Measurements from ENCODE around the gene TNFSF13.

Gene TNFSF13

DNA sequence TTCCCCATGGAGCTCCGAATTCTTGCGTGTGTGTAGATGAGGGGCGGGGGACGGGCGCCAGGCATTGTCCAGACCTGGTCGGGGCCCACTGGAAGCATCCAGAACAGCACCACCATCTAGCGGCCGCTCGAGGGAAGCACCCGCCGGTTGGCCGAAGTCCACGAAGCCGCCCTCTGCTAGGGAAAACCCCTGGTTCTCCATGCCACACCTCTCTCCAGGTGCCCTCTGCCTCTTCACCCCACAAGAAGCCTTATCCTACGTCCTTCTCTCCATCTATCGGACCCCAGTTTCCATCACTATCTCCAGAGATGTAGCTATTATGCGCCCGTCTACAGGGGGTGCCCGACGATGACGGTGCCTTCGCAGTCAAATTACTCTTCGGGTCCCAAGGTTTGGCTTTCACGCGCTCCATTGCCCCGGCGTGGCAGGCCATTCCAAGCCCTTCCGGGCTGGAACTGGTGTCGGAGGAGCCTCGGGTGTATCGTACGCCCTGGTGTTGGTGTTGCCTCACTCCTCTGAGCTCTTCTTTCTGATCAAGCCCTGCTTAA is 2.6 kb downstream of the TNFSF13 start:
- Histone ChIP-seq H3K9ac (ENCODE audit: low read depth in 1 of 2, low read length in 2 of 2) (peak overlapping the region; percentile 74 to 83), H3K4me3 (ENCODE audit: low read depth in 1 of 2, low read length in 2 of 2) (peak overlapping the region; percentile 71 to 90), H3K9me3 (ENCODE audit: control insufficient read depth in 1 of 2, low read length in 2 of 2) (no peaks in the 10 kb centered on the region), H3K27ac (ENCODE audit: low read depth, low read length) (peak overlapping the region; percentile 98), H3K4me1 (ENCODE audit: control insufficient read depth in 1 of 2, insufficient read depth in 2 of 2, low read length in 2 of 2) (peaks cover 47 to 64% of the 10 kb centered on the region in 2 donors), H3K27me3 (ENCODE audit: control insufficient read depth in 1 of 2, insufficient read depth in 2 of 2, low read length in 2 of 2) (no peaks in the 10 kb centered on the region), H3K36me3 (ENCODE audit: control insufficient read depth in 1 of 2, insufficient read depth in 2 of 2, low read length in 2 of 2) (peaks cover 15 to 24% of the 10 kb centered on the region in 2 donors)

DNA sequence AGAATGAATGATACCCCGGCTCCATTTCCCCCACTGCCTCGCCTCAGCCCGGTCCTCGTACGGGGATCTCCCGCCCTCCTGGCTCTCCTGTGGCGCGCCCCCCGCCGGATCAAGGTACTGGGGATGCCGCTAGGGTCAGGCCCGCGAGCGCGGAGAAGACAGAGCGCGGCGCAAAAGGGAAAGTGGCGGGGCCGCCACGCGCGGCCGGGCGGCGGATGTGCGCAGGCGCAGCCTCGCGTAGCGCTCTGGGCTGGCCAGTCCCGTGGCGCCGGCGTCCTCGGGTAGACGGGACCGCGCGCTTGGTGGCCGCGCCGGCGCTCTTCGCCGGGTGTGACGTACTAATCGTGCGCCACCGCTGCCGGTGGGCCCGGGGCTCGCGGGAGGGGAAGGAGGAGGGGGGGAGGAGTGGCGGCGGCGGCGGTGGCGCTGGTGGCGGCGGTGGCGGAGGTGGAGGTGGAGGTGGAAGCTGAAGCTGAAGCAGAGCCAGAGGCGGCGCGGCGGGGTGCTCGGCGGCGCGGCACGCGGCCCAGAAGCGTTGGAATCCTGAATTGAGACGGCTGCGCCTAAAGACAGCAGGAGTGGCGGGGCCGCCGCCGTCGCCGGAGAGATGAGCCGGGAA is 3.1 kb downstream of the TNFSF13 start, which contains the start of gene SENP3:
Gene SENP3, plus strand, starts transcription at position 331 of the 619 bp plus-strand sequence. CDS start 1,158 bp downstream, outside the sequence.
- H3K9ac ChIP-seq (ENCODE audit: low read depth in 1 of 2, low read length in 2 of 2): peak within 1 kb of the TSS; percentile 83 to 84
- H3K9me3 ChIP-seq (ENCODE audit: control insufficient read depth in 1 of 2, low read length in 2 of 2): no peaks in the 10 kb centered on the region
- no peaks in the 10 kb centered on the region for H3K27me3 ChIP-seq (ENCODE audit: control insufficient read depth in 1 of 2, insufficient read depth in 2 of 2, low read length in 2 of 2)
- peak within 1 kb of the TSS; percentile 71 to 90 for H3K4me3 ChIP-seq (ENCODE audit: low read depth in 1 of 2, low read length in 2 of 2)
- peak within 1 kb of the TSS; percentile 98 for H3K27ac ChIP-seq (ENCODE audit: low read depth, low read length)
- peaks cover 47 to 59% of the 10 kb centered on the region in 2 donors for H3K4me1 ChIP-seq (ENCODE audit: control insufficient read depth in 1 of 2, insufficient read depth in 2 of 2, low read length in 2 of 2)
- peaks cover 15 to 29% of the 10 kb centered on the region in 2 donors for H3K36me3 ChIP-seq (ENCODE audit: control insufficient read depth in 1 of 2, insufficient read depth in 2 of 2, low read length in 2 of 2)

DNA sequence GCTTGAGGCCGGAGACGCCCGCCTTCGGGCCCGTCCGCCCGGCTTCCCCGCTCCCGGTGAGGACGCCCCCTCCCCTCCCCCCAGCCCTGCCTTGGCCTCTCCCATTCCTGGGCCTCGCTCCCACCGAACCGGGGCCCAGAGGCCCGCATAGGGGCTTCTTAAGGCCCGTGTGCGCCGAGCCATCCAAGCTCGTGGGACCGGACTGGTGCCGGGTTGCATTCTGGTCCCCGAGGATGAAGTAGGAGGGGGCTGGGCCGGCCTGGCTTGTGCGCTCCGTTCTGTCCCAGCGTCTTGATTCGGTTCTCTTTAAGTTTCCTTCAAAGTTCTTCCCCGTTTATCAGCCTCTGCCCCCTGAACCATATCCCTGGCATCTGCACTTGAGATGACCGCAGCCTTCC is 3.7 kb downstream of the TNFSF13 start:
- Histone ChIP-seq H3K36me3 (ENCODE audit: control insufficient read depth in 1 of 2, insufficient read depth in 2 of 2, low read length in 2 of 2) (peaks cover 15 to 34% of the 10 kb centered on the region in 2 donors), H3K27me3 (ENCODE audit: control insufficient read depth in 1 of 2, insufficient read depth in 2 of 2, low read length in 2 of 2) (no peaks in the 10 kb centered on the region), H3K4me1 (ENCODE audit: control insufficient read depth in 1 of 2, insufficient read depth in 2 of 2, low read length in 2 of 2) (peaks cover 46 to 55% of the 10 kb centered on the region in 2 donors), H3K27ac (ENCODE audit: low read depth, low read length) (peak overlapping the region; percentile 69), H3K9ac (ENCODE audit: low read depth in 1 of 2, low read length in 2 of 2) (peak overlapping the region; percentile 56 to 84), H3K4me3 (ENCODE audit: low read depth in 1 of 2, low read length in 2 of 2) (peak overlapping the region; percentile 71 to 90), H3K9me3 (ENCODE audit: control insufficient read depth in 1 of 2, low read length in 2 of 2) (no peaks in the 10 kb centered on the region)

DNA sequence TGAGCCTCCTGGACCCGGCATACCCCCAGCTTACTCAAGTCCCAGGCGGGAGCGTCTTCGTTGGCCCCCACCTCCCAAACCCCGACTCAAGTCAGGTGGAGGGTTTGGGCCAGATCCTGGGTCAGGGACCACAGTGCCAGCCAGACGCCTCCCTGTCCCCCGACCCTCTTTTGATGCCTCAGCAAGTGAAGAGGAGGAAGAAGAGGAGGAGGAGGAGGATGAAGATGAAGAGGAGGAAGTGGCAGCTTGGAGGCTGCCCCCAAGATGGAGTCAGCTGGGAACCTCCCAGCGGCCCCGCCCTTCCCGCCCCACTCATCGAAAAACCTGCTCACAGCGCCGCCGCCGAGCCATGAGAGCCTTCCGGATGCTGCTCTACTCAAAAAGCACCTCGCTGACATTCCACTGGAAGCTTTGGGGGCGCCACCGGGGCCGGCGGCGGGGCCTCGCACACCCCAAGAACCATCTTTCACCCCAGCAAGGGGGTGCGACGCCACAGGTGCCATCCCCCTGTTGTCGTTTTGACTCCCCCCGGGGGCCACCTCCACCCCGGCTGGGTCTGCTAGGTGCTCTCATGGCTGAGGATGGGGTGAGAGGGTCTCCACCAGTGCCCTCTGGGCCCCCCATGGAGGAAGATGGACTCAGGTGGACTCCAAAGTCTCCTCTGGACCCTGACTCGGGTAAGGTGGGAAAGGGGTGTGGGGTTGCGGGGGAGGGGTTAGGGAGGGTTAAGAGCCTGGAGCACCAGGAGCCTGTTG is 4.7 kb downstream of the TNFSF13 start:
- no peak overlapping the region for H3K27ac ChIP-seq (ENCODE audit: low read depth, low read length)
- H3K27me3 ChIP-seq (ENCODE audit: control insufficient read depth in 1 of 2, insufficient read depth in 2 of 2, low read length in 2 of 2): no peaks in the 10 kb centered on the region
- peaks cover 38 to 44% of the 10 kb centered on the region in 2 donors for H3K4me1 ChIP-seq (ENCODE audit: control insufficient read depth in 1 of 2, insufficient read depth in 2 of 2, low read length in 2 of 2)
- H3K9ac ChIP-seq (ENCODE audit: low read depth in 1 of 2, low read length in 2 of 2): no peak overlapping the region
- H3K4me3 ChIP-seq (ENCODE audit: low read depth in 1 of 2, low read length in 2 of 2): peak overlapping the region in 1 of 2 donors; percentile 71
- peaks cover 17 to 39% of the 10 kb centered on the region in 2 donors for H3K36me3 ChIP-seq (ENCODE audit: control insufficient read depth in 1 of 2, insufficient read depth in 2 of 2, low read length in 2 of 2)
- H3K9me3 ChIP-seq (ENCODE audit: control insufficient read depth in 1 of 2, low read length in 2 of 2): no peaks in the 10 kb centered on the region

DNA sequence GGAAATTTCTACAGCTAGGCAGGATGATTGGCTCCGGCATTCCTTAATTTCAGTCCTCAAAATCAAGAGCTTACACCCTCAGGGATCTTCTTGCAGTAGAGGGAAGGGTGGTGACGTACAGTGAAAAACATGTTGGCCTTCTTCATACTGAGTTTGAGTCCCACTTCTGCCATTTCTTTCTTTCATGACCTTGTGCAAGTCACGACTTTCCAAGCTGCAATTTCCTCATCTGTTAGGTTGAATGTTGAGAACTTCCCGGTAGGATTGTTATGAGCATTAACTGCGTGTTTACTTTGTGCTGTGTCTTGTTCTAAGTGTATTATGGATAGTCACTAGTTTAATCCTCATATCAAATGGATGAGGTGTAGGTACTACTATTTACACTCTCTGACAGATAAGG is 11.0 kb downstream of the TNFSF13 start:
- Histone ChIP-seq H3K9me3 (ENCODE audit: control insufficient read depth in 1 of 2, low read length in 2 of 2) (no peaks in the 10 kb centered on the region), H3K4me1 (ENCODE audit: control insufficient read depth in 1 of 2, insufficient read depth in 2 of 2, low read length in 2 of 2) (peaks cover 13 to 15% of the 10 kb centered on the region in 2 donors), H3K4me3 (ENCODE audit: low read depth in 1 of 2, low read length in 2 of 2) (no peak overlapping the region), H3K36me3 (ENCODE audit: control insufficient read depth in 1 of 2, insufficient read depth in 2 of 2, low read length in 2 of 2) (peaks cover 41 to 57% of the 10 kb centered on the region in 2 donors), H3K27ac (ENCODE audit: low read depth, low read length) (no peak overlapping the region), H3K27me3 (ENCODE audit: control insufficient read depth in 1 of 2, insufficient read depth in 2 of 2, low read length in 2 of 2) (no peaks in the 10 kb centered on the region), H3K9ac (ENCODE audit: low read depth in 1 of 2, low read length in 2 of 2) (no peak overlapping the region)

DNA sequence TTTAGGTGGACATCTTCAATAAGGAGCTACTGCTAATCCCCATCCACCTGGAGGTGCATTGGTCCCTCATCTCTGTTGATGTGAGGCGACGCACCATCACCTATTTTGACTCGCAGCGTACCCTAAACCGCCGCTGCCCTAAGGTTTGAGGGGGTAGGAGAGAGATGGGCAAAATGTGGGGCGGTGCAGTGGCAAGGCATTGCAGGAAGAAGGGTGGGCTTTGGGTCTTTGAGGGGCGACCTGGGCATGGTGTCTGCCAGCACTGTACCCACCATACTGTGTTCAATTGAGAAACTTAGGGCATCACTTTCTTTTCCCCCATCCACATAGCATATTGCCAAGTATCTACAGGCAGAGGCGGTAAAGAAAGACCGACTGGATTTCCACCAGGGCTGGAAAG is 11.8 kb downstream of the TNFSF13 start:
- Histone ChIP-seq H3K27ac (ENCODE audit: low read depth, low read length) (no peak overlapping the region), H3K4me1 (ENCODE audit: control insufficient read depth in 1 of 2, insufficient read depth in 2 of 2, low read length in 2 of 2) (peaks cover 21 to 23% of the 10 kb centered on the region in 2 donors), H3K4me3 (ENCODE audit: low read depth in 1 of 2, low read length in 2 of 2) (no peak overlapping the region), H3K36me3 (ENCODE audit: control insufficient read depth in 1 of 2, insufficient read depth in 2 of 2, low read length in 2 of 2) (peaks cover 42 to 57% of the 10 kb centered on the region in 2 donors), H3K9me3 (ENCODE audit: control insufficient read depth in 1 of 2, low read length in 2 of 2) (no peaks in the 10 kb centered on the region), H3K9ac (ENCODE audit: low read depth in 1 of 2, low read length in 2 of 2) (no peak overlapping the region), H3K27me3 (ENCODE audit: control insufficient read depth in 1 of 2, insufficient read depth in 2 of 2, low read length in 2 of 2) (no peaks in the 10 kb centered on the region)

DNA sequence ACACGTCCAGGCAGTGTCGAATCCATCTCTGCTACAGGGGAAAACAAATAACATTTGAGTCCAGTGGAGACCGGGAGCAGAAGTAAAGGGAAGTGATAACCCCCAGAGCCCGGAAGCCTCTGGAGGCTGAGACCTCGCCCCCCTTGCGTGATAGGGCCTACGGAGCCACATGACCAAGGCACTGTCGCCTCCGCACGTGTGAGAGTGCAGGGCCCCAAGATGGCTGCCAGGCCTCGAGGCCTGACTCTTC is 13.7 kb downstream of the TNFSF13 start:
- Histone ChIP-seq H3K27me3 (ENCODE audit: control insufficient read depth in 1 of 2, insufficient read depth in 2 of 2, low read length in 2 of 2) (no peaks in the 10 kb centered on the region), H3K9me3 (ENCODE audit: control insufficient read depth in 1 of 2, low read length in 2 of 2) (no peaks in the 10 kb centered on the region), H3K27ac (ENCODE audit: low read depth, low read length) (peak overlapping the region; percentile 88), H3K36me3 (ENCODE audit: control insufficient read depth in 1 of 2, insufficient read depth in 2 of 2, low read length in 2 of 2) (peaks cover 55 to 58% of the 10 kb centered on the region in 2 donors), H3K4me3 (ENCODE audit: low read depth in 1 of 2, low read length in 2 of 2) (peak overlapping the region; percentile 69 to 82), H3K9ac (ENCODE audit: low read depth in 1 of 2, low read length in 2 of 2) (peak overlapping the region; percentile 61 to 84), H3K4me1 (ENCODE audit: control insufficient read depth in 1 of 2, insufficient read depth in 2 of 2, low read length in 2 of 2) (peaks cover 36 to 41% of the 10 kb centered on the region in 2 donors)

DNA sequence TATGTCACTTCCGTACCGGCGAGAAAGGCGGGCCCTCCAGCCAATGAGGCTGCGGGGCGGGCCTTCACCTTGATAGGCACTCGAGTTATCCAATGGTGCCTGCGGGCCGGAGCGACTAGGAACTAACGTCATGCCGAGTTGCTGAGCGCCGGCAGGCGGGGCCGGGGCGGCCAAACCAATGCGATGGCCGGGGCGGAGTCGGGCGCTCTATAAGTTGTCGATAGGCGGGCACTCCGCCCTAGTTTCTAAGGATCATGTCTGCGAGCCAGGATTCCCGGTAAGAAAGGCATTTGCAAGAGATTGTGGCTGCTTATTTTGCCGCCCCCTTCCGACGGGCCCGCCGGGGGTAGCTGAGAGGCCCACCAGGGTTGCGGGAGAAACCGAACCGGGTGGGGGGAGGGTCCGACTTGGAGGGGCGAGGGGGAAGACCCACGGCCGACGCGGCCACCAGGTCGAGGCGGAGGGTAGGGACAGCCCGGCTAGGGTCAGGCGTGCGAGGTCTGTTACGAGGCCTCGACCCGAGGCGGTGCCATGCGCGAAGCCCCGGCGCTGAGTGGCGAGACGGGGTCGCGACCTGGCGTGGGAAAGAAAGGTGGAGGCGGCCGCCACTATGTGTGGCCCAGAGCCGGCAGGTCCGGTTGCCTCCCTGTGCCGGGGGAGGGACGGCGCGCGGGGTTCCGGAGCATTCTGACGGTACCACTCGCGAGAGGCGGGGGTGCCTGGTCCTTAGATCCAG is 14.2 kb downstream of the TNFSF13 start:
- Histone ChIP-seq H3K4me3 (ENCODE audit: low read depth in 1 of 2, low read length in 2 of 2) (peak overlapping the region; percentile 90 to 93), H3K4me1 (ENCODE audit: control insufficient read depth in 1 of 2, insufficient read depth in 2 of 2, low read length in 2 of 2) (peaks cover 41 to 46% of the 10 kb centered on the region in 2 donors), H3K9ac (ENCODE audit: low read depth in 1 of 2, low read length in 2 of 2) (peak overlapping the region; percentile 92 to 99), H3K27me3 (ENCODE audit: control insufficient read depth in 1 of 2, insufficient read depth in 2 of 2, low read length in 2 of 2) (no peaks in the 10 kb centered on the region), H3K27ac (ENCODE audit: low read depth, low read length) (peak overlapping the region; percentile 97), H3K9me3 (ENCODE audit: control insufficient read depth in 1 of 2, low read length in 2 of 2) (no peaks in the 10 kb centered on the region), H3K36me3 (ENCODE audit: control insufficient read depth in 1 of 2, insufficient read depth in 2 of 2, low read length in 2 of 2) (peaks cover 58 to 59% of the 10 kb centered on the region in 2 donors)

DNA sequence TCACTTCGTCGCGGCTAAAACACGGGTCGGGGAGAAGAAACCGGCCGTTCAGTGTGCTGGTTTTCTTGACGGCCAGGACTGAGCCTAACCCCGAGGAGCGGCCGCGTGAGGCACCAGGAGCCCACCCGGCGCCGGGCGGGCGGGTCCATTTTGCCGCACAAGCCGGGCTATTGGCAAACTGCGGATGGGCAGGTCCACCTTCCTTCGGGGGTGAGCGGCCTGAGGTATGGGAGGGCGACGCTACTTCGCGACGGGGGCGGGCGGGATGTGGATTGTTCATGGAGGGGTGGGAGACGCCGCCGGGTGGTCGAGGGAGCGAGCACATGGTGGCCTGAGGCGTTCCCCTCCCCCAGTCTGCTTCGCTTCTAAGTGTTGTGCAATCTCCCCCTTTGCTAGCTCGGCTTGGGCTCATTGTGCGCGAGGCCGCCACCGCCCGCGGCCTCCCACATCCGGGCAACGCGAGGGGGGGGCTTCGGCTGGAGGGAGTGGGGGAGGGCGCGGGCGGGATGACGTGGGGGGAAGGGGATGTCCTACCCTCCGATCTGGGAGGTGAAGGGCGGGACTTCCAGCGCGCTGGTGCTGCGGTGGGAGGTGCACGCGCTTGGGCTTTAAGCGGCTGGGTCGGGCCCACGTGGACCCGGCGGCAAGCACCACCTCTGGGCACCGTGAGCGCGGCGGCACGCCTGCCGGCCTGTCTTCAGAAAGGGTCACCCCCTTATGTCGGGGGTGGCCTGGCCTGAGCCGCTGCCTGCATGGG is 15.0 kb downstream of the TNFSF13 start:
- Histone ChIP-seq H3K27ac (ENCODE audit: low read depth, low read length) (peak overlapping the region; percentile 97), H3K36me3 (ENCODE audit: control insufficient read depth in 1 of 2, insufficient read depth in 2 of 2, low read length in 2 of 2) (peaks cover 63 to 66% of the 10 kb centered on the region in 2 donors)

More for the DNA sequence above, 15.0 kb downstream of the TNFSF13 start:
- Histone ChIP-seq H3K9me3 (ENCODE audit: control insufficient read depth in 1 of 2, low read length in 2 of 2) (no peaks in the 10 kb centered on the region), H3K27me3 (ENCODE audit: control insufficient read depth in 1 of 2, insufficient read depth in 2 of 2, low read length in 2 of 2) (no peaks in the 10 kb centered on the region), H3K4me1 (ENCODE audit: control insufficient read depth in 1 of 2, insufficient read depth in 2 of 2, low read length in 2 of 2) (peaks cover 44 to 50% of the 10 kb centered on the region in 2 donors), H3K9ac (ENCODE audit: low read depth in 1 of 2, low read length in 2 of 2) (peak overlapping the region; percentile 92 to 99), H3K4me3 (ENCODE audit: low read depth in 1 of 2, low read length in 2 of 2) (peak overlapping the region; percentile 90 to 93)
